ENCODE measurements around the gene LRRK1.

Gene LRRK1

DNA sequence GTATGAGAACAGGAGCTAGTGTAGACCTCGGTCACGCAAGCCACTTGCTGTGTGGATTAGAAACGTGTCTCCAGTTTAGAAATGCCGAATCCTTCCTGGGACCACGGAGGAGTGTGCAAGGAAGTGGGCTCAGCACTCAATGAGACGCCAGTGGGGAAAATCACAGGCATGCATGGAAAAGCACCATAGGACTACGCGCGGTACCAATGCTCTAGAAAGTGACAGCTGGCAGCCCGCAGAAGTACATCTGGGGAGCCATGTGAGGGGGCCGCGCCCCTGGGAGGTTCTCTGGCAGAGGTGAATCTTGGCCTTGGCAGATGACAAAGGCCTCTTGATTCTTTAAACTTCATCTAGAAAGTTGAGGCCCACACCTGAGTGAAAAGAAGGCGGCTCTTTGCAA lies 99.3 kb downstream of the LRRK1 start:
- FAIRE-seq (no peak), DNase-seq (ENCODE audit: insufficient read length, low spot score) (no peak)

DNA sequence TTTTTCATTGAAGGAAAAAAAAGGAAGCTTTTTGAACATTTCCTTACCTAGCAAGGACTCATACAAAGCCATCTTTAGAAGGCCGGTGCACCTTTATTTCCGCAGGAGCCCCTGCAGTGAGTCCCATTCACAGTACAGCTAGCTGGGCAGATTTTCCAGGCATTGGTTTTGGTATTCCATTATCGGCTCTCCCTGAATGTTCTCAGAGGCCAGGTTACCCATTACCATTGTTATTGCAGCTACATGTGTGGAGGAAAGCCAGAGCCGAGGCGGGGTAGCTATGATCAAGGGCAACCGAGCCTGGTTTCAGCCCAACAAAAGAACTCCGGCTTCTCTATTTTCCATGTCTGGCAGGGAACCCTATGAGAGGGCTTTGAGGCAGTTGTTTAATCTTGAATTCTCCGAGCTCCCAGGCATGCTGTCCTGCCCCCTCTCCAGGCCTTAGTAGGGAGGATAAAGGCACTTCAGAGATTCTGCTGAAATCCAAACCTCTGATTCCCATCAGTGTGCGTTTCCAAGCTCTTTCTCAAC lies 100.3 kb downstream of the LRRK1 start:
- no peak for FAIRE-seq
- no peak for DNase-seq (ENCODE audit: insufficient read length, low spot score)

DNA sequence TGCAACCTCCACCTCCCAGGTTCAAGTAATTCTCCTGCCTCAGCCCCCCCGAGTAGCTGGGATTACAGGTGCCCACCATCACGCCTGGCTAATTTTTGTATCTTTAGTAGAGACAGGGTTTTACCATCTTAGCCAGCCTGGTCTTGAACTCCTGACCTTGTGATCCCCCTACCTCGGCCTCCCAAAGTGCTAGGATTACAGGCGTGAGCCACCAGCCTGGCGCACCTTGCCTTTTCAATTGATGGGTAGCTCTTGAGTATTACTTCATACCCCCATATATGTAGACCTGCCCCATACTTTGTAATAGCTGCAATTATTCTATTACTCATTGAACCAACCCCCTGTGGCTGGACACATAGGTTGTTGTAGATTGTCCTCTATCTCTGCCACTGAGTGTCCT lies 101.3 kb downstream of the LRRK1 start:
- no peak for FAIRE-seq
- DNase-seq (ENCODE audit: insufficient read length, low spot score) = no peak

DNA sequence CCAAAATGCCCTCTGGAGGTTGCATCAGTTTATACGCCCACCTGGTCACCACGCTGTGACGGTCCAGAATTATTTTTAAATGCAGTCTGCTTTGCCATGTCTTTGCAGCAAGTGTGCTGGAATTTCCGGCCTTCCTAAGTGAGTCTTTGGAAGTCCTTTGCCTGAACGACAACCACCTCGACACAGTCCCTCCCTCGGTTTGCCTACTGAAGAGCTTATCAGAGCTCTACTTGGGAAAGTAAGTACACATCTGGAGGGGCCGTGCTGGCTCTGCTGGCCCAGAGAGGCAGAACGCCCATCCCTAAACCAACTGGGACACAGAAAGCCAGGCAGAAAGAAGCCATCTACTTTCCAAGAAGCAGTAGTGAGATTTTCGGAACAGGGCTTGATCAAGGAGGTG lies 101.8 kb downstream of the LRRK1 start:
- FAIRE-seq = no peak
- no peak for DNase-seq (ENCODE audit: insufficient read length, low spot score)

DNA sequence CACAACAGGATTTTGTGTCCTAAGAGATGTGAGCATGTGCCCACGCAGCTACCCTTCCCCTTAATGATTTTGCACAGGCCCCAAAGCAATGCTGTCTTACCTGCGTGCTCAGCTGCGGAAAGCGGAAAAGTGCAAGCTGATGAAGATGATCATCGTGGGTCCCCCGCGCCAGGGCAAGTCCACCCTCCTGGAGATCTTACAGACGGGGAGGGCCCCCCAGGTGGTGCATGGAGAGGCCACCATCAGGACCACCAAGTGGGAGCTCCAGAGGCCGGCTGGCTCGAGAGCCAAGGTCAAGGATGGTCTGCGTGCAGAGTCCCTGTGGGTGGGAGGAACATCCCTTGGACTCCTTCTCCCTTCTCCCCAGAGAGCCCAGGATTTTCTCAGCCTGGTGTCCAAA lies 103.1 kb downstream of the LRRK1 start:
- FAIRE-seq = no peak
- no peak for DNase-seq (ENCODE audit: insufficient read length, low spot score)

GRCh38 chr15:101022876-101023275 lies 103.7 kb downstream of the LRRK1 start:
- FAIRE-seq (no peak), DNase-seq (ENCODE audit: insufficient read length, low spot score) (no peak)

- FAIRE-seq = no peak
- no peak for DNase-seq (ENCODE audit: insufficient read length, low spot score)
Measured at GRCh38 chr15:101023501-101024072, 104.4 kb downstream of the LRRK1 start.

DNA sequence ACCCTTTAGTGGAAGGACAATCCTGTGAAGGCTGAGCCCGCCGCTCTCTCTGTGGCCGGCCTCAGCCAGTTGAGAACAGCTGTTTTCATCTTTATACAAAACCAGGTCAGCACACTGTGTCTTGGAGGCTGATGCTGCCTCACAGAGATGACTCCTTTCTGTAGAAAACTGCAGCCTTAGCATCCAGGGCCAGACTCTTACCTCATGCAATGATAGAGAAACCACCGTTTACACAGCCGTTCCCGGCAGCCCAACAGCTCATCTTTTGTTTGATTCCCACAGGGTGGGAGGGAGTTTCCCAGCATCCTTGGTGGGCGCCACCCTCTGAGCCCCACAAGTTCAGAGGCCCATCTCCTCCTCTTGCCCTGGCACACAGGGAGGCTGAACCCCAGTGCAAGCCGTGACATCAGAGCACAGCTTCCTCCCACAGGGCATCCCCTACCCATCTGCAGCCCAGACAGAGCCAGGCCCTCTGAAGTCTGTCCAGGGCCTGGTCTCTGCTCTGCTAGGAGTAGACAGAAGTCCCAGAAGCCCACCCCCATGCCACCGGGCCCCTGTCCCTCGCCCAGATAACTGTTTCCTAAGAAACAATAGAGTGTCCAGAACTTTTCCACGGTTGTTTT lies 105.0 kb downstream of the LRRK1 start:
- FAIRE-seq = no peak
- no peak for DNase-seq (ENCODE audit: insufficient read length, low spot score)

DNA sequence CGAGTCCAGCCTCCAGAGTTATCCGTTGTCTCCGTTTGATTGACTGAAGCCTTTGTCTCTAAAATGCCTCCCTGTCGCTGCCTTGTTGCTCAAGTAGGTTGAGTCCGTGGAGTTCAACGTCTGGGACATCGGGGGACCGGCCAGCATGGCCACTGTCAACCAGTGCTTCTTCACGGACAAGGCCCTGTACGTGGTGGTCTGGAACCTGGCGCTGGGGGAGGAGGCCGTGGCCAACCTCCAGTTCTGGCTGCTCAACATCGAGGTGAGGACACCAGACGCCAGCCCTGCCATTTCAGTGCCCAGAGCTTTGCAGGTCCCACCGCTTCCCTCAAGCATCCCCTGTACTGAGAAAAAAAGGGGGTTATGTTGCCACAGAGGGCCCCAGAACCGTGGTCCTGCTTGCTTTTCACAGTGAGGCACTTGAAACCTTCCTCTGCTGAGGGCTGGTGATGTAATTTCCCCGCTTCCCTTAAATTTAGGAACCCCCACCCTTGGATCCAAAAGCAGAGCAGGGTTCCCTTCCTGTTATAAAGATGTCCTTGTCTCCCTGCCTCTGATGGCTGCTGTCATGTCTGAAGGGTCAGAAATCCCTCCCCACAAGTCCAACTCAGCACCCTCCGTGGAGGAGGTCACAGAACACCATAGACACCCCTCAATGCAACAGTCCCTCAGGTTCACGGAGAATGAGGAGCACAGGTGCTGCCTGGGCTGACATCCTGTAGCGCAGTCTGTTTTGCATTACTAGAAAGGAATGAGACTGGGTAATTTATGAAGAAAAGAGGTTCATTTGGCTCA lies 105.7 kb downstream of the LRRK1 start:
- FAIRE-seq = no peak
- no peak for DNase-seq (ENCODE audit: insufficient read length, low spot score)

DNA sequence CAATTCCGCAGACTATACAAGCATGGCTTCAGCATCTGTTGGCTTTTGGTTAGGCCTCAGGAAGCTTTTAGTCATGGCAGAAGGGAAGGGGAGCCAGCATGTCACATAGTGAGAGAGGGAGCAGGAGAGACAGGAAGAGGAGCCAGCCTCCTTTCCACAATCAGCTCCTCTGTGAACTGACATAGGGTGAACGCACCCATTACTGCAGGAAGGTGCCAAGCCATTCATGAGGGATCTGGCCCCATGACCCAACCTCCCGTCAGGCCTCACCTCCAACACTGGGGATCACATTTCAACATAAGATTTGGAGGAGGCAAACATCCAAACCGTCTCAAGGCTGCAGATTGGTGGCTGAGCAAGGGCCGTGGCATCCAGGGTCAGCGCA lies 106.3 kb downstream of the LRRK1 start:
- FAIRE-seq (no peak), DNase-seq (ENCODE audit: insufficient read length, low spot score) (no peak)

GRCh38 chr15:101025896-101026631 lies 106.9 kb downstream of the LRRK1 start:
- DNase-seq (ENCODE audit: insufficient read length, low spot score) (no peak), FAIRE-seq (no peak)

DNA sequence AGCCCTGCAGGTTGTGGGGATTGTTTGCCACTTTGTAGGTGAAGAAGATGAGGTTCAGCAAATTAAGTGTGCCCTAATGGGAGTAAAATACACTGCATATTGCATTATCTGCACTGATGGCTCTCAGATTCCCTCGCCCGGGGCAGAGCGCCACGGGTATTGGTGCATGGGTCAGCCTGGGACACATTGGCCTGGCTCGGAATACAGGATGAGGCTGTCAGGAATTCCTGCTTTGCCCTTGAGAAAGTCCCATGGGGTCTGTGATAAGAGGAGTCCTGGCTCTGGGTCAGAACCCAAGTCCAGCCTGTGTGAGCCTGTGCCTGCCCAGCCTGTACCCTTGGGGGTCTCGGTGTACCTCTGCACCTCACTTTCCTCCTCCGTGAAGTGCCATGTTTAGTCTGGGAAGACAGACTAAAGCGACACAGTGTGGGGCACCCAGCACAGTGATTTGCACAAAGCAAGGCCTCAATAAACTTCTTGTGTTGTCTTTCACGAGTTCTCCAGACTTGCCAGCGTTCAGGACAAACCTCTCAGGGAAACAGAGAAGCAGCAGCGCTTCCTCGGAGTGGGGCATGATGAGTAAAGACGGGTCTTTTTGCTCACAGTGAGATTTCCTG lies 107.6 kb downstream of the LRRK1 start:
- DNase-seq (ENCODE audit: insufficient read length, low spot score) (no peak), FAIRE-seq (no peak)

DNA sequence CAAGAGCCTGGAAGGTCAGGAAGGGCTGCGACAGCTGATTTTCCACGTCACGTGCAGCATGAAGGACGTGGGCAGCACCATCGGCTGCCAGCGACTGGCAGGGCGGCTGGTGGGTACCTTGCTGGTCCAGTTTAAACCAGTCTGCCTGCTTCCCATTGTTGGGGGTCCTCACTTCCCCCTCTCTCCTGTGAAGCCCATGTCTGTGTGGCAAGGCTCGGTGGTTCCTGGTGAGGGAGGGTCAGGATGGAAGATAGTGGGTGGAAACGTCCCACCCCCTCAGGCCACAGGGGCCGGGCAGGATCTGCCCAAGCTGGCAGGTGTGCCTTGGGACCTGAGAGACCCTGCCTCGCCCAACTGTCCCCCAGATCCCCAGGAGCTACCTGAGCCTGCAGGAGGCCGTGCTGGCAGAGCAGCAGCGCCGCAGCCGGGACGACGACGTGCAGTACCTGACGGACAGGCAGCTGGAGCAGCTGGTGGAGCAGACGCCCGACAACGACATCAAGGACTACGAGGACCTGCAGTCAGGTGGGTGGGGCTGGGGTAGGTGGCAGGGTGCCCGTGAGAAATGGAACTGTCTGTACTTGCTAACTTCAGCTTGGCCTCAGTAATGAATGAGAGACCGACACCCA lies 108.2 kb downstream of the LRRK1 start:
- DNase-seq (ENCODE audit: insufficient read length, low spot score) (no peak), FAIRE-seq (no peak)

- DNase-seq (ENCODE audit: insufficient read length, low spot score) = no peak
- no peak for FAIRE-seq
Measured at GRCh38 chr15:101027920-101028319, 108.8 kb downstream of the LRRK1 start.

- no peak for DNase-seq (ENCODE audit: insufficient read length, low spot score)
- no peak for FAIRE-seq
Measured at GRCh38 chr15:101028321-101028720, 109.2 kb downstream of the LRRK1 start.

DNA sequence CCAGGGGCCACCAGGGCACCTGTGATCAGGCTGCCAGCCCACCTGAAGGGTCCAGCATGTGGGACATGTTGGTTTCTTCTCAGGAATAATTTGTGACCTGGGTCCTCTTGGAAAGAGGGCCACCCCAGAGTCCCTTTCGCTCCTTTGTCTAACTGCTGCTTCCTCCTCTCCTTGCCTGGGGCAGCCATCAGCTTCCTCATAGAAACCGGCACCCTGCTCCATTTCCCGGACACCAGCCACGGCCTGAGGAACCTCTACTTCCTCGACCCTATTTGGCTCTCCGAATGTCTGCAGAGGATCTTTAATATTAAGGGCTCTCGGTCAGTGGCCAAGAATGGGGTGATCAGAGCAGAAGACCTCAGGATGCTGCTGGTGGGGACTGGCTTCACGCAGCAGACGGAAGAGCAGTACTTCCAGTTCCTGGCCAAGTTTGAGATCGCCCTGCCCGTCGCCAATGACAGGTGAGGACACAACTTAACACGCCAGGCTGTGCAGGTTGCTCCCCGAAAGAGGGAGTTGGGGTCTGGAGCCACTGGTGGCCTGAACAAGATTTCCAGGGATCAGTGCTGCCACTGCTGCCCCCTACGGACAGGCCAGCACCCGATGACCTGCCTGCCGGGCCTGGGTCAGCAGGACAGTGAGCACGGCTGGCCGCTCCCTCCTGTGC lies 109.7 kb downstream of the LRRK1 start:
- FAIRE-seq (no peak), DNase-seq (ENCODE audit: insufficient read length, low spot score) (no peak)

DNA sequence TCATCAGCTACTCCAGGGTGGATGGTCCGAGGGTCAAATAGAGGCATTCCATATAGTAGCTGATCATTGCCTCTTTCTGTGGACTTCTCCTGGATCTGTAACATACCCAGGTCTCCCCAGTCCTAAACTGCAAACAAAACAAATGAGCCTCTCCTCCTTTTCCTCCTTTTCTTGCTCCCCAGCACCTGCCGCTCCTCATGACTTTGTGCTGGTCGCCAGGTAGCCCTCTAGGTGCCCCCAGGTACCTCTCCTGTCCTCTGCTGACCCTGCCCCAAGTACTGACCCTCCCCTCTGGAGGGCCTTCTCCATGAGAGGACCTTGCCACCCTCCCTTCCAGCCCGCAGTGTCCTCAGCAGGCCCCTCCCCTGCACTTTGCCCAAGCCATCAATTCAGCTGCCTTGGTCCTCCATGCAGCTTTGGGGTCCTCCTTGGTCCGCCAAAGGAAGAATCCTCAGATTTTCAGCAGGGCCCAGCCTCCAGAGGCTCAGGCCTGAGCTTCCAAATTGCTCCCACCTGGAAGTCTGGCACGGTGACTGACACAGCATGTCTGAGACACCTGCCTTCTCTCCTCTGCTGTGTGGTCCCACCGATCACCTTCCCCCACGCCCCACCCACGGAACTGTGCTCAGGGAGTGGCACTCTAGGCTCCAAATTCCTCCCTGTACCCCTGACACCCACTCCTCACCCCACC lies 111.0 kb downstream of the LRRK1 start:
- FAIRE-seq (no peak), DNase-seq (ENCODE audit: insufficient read length, low spot score) (no peak)

- FAIRE-seq (no peak), DNase-seq (ENCODE audit: insufficient read length, low spot score) (no peak)
Measured at GRCh38 chr15:101031213-101031612, 112.1 kb downstream of the LRRK1 start.

DNA sequence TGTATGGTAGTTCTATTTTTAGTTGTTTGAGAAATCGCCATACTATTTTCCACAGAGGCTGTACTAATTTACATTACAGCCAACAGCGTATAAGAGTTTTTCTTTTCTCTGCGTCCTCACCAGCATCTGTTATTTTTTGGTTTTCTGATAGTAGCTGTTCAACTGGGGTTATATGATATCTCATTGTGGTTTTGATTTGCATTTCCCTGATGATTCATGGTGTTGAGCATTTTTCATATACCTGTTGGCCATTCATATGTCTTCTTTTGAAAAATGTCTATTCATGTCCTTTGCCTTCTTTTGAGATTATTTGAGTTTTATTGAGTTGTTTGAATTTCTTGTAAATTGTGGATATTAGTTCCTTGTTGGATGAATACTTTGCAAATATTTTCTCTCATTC lies 114.6 kb downstream of the LRRK1 start:
- DNase-seq (ENCODE audit: insufficient read length, low spot score) (no peak), FAIRE-seq (no peak)
